Activated naive CD4-positive, alpha-beta T cell treated with anti-CD3 and anti-CD28 coated beads, Interleukin-2, amount 50 U/mL, for 16 hours (primary cell): ENCODE measurements around the gene MAP2K2.

Source experiments
- DNase-seq: peaks from one replicate; pipeline ENCODE4 v3.0.0-alpha.2; 2020

MAP2K2 gene

GRCh38 chr19:4042731-4043082, 81.2 kb downstream of the MAP2K2 start:
- no peak for DNase-seq

- no peak for DNase-seq
Observed at GRCh38 chr19:4042064-4042730, 81.7 kb downstream of the MAP2K2 start.
